ENCODE data around the gene NOC2L. TPM values are rescaled to one million over a fixed set of nuclear protein-coding genes. Genes with fewer than 3 reads are reported as not detected.
A peak's percentile ranks its signal among the peaks of the same experiment; 100 is the strongest.

The NOC2L gene
- total and polyA plus RNA-seq, 10 donors, result 26.2 to 73.4 (median 45.9) TPM

DNA sequence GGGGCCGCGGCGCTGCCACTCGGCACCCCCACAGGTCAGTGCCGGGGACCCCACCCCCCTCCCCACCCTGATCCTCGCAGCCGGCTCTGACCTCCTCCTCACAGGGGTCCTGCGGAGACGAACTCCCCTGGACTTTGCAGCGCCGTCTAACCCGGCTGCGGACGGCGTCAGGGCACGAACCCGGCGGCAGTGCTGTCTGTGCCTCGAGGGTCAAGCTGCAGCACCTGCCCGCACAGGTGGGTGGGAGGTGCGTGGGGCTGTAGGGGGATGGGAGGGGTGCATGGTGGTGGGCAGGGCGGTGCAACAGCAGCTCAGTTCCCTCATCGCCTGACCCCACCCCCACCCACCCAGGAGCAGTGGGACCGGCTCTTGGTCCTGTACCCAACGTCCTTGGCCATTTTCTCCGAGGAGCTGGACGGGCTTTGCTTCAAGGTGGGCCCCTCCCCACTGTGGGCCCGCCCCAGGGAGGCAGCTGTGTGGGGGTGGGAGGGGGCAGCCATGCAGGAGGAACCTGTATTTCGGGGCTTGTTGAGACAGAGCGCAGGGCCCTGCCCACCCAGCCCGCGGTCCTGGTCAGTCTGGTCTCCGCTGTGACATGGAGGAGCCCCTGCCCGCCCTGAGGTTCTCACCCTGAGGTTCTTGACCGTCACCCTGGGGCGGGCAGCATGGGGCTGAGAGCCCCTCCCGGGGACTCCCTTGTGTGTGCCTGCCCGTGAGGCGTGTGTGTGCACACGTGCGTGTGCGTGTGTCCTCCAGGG lies 12.1 kb upstream of the NOC2L start:
- no peak for TF ChIP-seq POLR2A (IDR thresholded peaks at IDR 0.05)
- TF ChIP-seq POLR2AphosphoS5 (IDR thresholded peaks at IDR 0.05), result no peak
- TF ChIP-seq, protein P1, sequence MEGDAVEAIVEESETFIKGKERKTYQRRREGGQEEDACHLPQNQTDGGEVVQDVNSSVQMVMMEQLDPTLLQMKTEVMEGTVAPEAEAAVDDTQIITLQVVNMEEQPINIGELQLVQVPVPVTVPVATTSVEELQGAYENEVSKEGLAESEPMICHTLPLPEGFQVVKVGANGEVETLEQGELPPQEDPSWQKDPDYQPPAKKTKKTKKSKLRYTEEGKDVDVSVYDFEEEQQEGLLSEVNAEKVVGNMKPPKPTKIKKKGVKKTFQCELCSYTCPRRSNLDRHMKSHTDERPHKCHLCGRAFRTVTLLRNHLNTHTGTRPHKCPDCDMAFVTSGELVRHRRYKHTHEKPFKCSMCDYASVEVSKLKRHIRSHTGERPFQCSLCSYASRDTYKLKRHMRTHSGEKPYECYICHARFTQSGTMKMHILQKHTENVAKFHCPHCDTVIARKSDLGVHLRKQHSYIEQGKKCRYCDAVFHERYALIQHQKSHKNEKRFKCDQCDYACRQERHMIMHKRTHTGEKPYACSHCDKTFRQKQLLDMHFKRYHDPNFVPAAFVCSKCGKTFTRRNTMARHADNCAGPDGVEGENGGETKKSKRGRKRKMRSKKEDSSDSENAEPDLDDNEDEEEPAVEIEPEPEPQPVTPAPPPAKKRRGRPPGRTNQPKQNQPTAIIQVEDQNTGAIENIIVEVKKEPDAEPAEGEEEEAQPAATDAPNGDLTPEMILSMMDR (IDR thresholded peaks at IDR 0.05 in 8 of 11, conservative IDR thresholded peaks at IDR 0.05 in 3 of 11), result no peak
- Histone ChIP-seq H3K27ac (no peak overlapping the region), H3K4me3 (no peak overlapping the region), H3K27me3 (replicated peaks in 1 of 7) (peaks cover 10 to 99% (median 57%) of the 10 kb centered on the region in 7 donors), H3K4me1 (peaks cover 11 to 29% (median 19%) of the 10 kb centered on the region in 6 donors), H3K9me3 (no peaks in the 10 kb centered on the region), H3K36me3 (no peaks in the 10 kb centered on the region)
- 40 to 54% (median 50%) methylated on average over 20 to 42 of the region's 42 CpGs for WGBS, 5 donors
- intact Hi-C loops (cut with DNase I; ENCODE audit: low total_unique reads), result no loop called here
- DNase-seq, result peak; percentile 70

DNA sequence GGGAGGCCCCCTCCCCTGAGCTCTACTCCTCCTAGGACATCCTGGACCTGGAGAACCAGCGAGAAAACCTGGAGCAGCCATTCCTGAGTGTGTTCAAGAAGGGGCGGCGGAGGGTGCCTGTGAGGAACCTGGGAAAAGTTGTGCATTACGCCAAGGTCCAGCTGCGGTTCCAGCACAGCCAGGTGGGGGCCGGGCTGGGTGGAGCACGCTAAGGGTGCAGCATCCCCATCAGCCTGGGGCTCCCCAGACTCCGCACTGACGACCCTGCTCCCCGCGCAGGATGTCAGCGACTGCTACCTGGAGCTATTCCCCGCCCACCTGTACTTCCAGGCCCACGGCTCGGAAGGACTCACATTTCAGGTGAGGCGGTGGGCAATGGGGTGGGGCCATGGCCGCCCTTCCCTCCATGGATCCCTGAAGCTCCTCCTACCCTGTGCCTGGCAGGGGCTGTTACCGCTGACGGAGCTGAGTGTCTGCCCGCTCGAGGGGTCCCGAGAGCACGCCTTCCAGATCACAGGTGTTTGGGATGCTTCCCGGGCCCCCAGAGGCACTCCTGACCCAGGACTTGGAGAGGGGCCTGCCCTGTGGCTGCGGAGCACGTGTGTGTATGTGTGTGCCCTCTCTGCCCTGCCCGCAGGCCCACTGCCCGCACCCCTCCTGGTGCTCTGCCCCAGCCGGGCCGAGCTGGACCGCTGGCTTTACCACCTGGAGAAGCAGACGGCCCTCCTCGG lies 11.4 kb upstream of the NOC2L start:
- intact Hi-C loops (cut with DNase I; ENCODE audit: low total_unique reads), result no loop called here
- peak; percentile 61 for DNase-seq
- H3K36me3 ChIP-seq, result peaks cover 0 to under 1% (median 0%) of the 10 kb centered on the region in 6 donors
- no peak overlapping the region for H3K4me3 ChIP-seq
- peaks cover 8 to 29% (median 20%) of the 10 kb centered on the region in 6 donors for H3K4me1 ChIP-seq
- TF ChIP-seq POLR2AphosphoS5 (IDR thresholded peaks at IDR 0.05) (no peak), POLR2A (IDR thresholded peaks at IDR 0.05) (no peak)
- TF ChIP-seq, protein P1 (IDR thresholded peaks at IDR 0.05 in 8 of 11, conservative IDR thresholded peaks at IDR 0.05 in 3 of 11), result no peak
- no peak overlapping the region for H3K27ac ChIP-seq
- 22 to 53% (median 26%) methylated on average over 9 to 33 of the region's 33 CpGs for WGBS, 5 donors
- H3K9me3 ChIP-seq, result no peaks in the 10 kb centered on the region
- H3K27me3 ChIP-seq (replicated peaks in 1 of 7), result peaks cover 10 to 97% (median 52%) of the 10 kb centered on the region in 7 donors

DNA sequence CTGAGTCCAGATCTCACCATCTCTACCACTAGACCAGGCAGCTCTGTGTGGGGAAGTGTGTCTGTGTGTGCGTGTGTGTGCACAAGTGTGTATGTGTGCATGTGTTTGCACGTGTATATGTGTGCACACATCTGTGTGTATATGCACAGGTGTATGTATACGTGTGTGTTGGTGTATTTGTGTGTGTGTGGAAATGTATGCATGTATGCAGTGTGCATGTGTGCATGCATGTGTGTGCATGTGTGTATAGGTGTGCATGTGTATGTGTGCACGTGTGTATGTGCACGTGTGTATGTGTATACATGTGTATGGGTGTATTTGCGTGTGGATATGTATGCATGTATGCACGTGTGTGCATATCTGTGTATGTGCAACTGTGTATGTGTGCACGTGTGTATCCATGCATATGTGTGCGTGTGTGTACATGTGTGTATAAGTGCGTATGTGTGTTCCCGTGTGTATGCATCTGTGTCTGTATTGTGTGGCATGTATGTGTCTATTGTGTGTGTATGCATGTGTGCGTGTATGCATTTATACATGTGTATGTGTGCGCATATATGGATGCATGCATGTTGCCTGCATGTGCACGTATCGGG lies 10.3 kb upstream of the NOC2L start:
- 80 to 90% (median 82%) methylated on average over 15 of the region's 15 CpGs for WGBS, 5 donors

More for the DNA sequence above, 10.3 kb upstream of the NOC2L start:
- intact Hi-C loops (cut with DNase I; ENCODE audit: low total_unique reads), result no loop called here
- no peak for DNase-seq
- Histone ChIP-seq H3K27ac (no peak overlapping the region), H3K36me3 (peaks cover 0 to 6% (median 0%) of the 10 kb centered on the region in 6 donors), H3K4me3 (no peak overlapping the region), H3K27me3 (replicated peaks in 1 of 7) (peaks cover 10 to 87% (median 42%) of the 10 kb centered on the region in 7 donors), H3K4me1 (peaks cover 8 to 26% (median 20%) of the 10 kb centered on the region in 6 donors), H3K9me3 (no peaks in the 10 kb centered on the region)
- TF ChIP-seq POLR2AphosphoS5 (IDR thresholded peaks at IDR 0.05) (no peak), POLR2A (IDR thresholded peaks at IDR 0.05) (no peak)
- TF ChIP-seq, protein P1 (IDR thresholded peaks at IDR 0.05 in 8 of 11, conservative IDR thresholded peaks at IDR 0.05 in 3 of 11), result no peak

Data from spleen (tissue), 11 donors.